WTC11 (cell line): ENCODE data around the gene VIPR2.

Source experiments
- ATF1 ChIP-seq: sonication (generic); formaldehyde crosslinking; IDR thresholded peaks from 2 replicates; pipeline ENCODE4 v1.8.1; 2023; ENCODE audit warnings: mild to moderate bottlenecking, moderate library complexity, missing genetic modification reagents
- CREB1 ChIP-seq: sonication (generic); formaldehyde crosslinking; IDR thresholded peaks from 2 replicates; pipeline ENCODE4 v1.8.0; 2023; ENCODE audit warnings: mild to moderate bottlenecking, missing genetic modification reagents
- ELF4 ChIP-seq: sonication (generic); formaldehyde crosslinking; IDR thresholded peaks from 2 replicates; pipeline ENCODE4 v1.8.1; 2022; ENCODE audit warnings: low read depth, mild to moderate bottlenecking, moderate library complexity, missing genetic modification reagents
- ETV6 ChIP-seq: sonication (generic); formaldehyde crosslinking; IDR thresholded peaks from 2 replicates; pipeline ENCODE4 v1.8.1; 2022; ENCODE audit warnings: mild to moderate bottlenecking, missing genetic modification reagents
- SP1 ChIP-seq: sonication (generic); formaldehyde crosslinking; conservative IDR thresholded peaks from 2 replicates; pipeline ENCODE4 v1.8.1; 2022; ENCODE audit warnings: missing genetic modification reagents
- TF ChIP-seq, protein P1 (sequence below): fragments of 200-600 bp; IDR thresholded peaks from 2 replicates; pipeline ENCODE4 v1.8.0; 2022; ENCODE audit warnings: antibody characterized with exemption
- TF ChIP-seq, protein P2 (sequence below): sonication (generic); formaldehyde crosslinking; IDR thresholded peaks from 2 replicates; pipeline ENCODE4 v1.8.1; 2023; ENCODE audit warnings: mild to moderate bottlenecking, missing genetic modification reagents, moderate library complexity

DNA sequence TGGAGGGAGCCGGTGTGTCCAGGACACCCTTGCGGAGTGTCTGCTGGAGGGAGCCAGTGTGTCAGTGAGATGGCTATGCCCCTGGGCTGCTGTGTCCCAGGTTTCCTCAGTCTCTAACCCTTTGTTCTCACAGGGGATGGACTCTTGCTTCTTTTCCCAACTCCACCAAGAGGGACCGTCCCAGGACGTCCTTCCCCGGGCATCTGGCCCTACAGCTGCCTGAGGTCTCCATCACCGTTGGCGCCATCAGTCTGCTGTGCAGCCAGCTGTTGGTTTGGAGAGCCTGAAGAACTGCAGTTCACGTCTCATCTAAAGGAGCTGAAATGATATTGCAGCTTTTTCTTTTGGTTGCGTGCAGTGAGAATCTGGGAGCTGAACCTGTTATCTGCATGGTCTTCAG is 136.2 kb downstream of the VIPR2 start:
- TF ChIP-seq, protein P1, sequence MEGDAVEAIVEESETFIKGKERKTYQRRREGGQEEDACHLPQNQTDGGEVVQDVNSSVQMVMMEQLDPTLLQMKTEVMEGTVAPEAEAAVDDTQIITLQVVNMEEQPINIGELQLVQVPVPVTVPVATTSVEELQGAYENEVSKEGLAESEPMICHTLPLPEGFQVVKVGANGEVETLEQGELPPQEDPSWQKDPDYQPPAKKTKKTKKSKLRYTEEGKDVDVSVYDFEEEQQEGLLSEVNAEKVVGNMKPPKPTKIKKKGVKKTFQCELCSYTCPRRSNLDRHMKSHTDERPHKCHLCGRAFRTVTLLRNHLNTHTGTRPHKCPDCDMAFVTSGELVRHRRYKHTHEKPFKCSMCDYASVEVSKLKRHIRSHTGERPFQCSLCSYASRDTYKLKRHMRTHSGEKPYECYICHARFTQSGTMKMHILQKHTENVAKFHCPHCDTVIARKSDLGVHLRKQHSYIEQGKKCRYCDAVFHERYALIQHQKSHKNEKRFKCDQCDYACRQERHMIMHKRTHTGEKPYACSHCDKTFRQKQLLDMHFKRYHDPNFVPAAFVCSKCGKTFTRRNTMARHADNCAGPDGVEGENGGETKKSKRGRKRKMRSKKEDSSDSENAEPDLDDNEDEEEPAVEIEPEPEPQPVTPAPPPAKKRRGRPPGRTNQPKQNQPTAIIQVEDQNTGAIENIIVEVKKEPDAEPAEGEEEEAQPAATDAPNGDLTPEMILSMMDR, result no peak
- no peak for TF ChIP-seq ELF4 (CRISPR knock-in tag)
- TF ChIP-seq ATF1, result no peak
- no peak for TF ChIP-seq CREB1
- TF ChIP-seq SP1 (CRISPR knock-in tag), result no peak
- TF ChIP-seq, protein P2, sequence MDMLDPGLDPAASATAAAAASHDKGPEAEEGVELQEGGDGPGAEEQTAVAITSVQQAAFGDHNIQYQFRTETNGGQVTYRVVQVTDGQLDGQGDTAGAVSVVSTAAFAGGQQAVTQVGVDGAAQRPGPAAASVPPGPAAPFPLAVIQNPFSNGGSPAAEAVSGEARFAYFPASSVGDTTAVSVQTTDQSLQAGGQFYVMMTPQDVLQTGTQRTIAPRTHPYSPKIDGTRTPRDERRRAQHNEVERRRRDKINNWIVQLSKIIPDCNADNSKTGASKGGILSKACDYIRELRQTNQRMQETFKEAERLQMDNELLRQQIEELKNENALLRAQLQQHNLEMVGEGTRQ, result no peak
- TF ChIP-seq ETV6 (CRISPR knock-in tag), result no peak
